A172 (cell line): ENCODE data around the gene XRN2. TPM values are rescaled to one million over a fixed set of nuclear protein-coding genes. Genes with fewer than 3 reads are reported as not detected.

ENCODE experiments used
- DNase-seq: peaks from one replicate; pipeline ENCODE4 v3.0.0-alpha.2; 2015; ENCODE audit warnings: low spot score
- total RNA-seq: library from RNA; depleted of rRNA; stranded (reverse); fragments of >200 nt; shearing (Covaris generic); gene quantifications from 2 replicates; pipeline ENCODE4 v1.2.3, GENCODE V29; 2014

The XRN2 gene
- total RNA-seq, 1 experiment from 2014 or later = 139 TPM

DNA sequence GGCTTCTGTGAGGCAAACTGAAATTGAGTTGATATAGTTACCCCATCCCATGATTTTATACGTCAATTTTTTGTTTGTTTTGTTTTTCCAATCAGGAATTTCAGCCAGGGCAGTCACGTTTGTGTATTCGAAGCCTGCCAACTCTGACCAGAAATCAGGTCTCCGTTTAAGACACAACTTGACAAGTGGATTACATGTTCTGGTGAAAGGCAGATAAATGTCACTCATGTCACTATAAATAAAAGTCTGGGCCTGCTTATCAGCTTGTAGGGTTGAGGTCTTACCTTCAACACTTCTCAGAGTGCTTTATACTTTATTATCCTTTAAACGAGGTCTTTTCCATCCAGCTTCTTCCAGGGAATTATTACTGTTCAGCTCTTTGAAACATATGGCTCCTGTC is 8.4 kb upstream of the XRN2 start:
- DNase-seq = no peak

GRCh38 chr20:21301940-21302663 is 1.0 kb upstream of the XRN2 start:
- DNase-seq = no peak

DNA sequence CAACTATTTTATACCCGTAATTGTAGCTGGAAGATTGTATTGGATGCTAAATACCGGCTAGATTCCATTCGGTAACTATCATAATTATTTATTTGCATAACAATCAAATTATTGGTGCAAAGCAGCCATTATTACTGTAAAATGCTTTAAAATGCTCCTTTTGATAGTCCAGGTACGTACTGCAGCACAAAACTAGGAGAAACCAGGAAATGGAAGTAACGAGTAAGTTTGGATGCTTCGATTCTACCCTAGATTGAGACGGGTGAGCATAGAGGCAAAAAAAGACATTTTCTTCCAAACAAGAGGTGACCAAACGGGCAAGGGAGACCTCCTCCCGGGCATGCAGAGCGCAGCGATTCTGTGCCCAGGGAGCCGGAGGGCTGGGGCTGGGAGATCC is 469 bp upstream of the XRN2 start:
- DNase-seq = no peak

GRCh38 chr20:21303872-21304586 is 898 bp downstream of the XRN2 start:
- DNase-seq = no peak

- no peak for DNase-seq
Measured at GRCh38 chr20:21308340-21308739, 5.2 kb downstream of the XRN2 start.

DNA sequence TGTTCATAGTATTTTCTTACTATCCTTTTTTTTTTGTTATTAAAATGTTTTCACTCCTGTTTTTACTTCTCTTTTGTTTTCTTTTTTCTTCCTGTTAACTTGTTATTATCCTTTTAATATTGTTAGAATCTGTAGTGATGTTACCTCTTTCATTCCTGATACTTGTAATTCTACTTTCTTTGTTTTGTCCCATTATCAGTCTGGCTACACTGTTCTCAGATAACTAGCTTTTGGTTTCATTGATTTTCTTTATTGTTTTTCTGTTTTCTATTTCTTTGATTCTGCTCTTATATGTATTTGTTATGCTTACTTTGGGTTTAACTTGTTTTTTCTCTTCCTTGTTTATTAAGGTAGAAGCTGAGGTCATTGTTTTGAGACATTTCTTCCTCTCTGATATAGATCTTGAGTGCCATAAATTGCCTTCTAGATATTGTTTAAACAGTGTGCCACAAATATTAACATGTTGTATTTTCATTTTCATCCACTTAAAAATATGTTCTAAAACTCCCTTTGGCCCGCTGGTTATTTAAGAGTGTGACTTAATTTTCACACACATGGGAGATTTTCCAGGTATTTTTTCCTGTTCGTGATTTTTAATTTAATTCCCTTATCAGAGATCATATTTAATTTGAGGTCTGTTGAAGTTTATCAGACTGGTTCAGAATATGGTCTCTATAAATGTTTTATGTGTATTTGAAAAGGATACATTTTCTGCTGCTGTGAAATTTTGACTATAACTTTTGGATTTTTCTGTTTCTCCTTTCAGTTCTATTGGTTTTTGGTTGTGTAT is 6.7 kb downstream of the XRN2 start:
- DNase-seq = no peak

DNA sequence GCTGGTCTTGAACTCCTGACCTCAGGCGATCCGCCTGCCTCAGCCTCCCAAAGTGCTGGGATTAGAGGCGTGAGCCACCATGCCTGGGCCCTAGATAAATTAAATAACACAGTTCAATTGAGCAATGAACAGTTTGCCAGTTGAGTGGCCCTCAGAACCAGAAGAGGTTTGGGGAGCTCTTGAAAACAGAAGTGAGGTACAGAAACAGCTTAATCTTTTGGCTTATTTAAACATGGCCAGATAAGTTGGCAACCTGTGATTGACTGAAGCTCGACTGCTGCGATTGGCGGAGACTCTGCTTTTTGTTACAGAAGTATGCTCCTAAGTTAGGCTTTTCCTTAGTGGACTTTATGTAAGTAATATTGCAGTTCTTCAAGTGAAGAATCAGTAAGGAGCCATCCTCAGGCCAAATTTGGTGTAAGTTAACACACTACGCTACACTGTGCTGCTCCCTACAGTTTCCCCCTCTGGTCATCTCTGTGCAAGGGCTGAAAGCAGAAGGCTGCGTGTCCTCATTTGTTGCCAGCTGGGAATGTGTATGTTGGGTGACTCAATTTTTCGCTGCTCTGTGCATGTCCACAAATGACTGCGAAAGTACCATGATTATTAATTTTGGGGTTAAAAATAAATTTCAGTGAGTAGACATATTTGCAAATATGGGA is 9.8 kb downstream of the XRN2 start:
- DNase-seq = no peak

- DNase-seq = peak; percentile 77
Measured at GRCh38 chr20:21315138-21315537, 12.0 kb downstream of the XRN2 start.

DNA sequence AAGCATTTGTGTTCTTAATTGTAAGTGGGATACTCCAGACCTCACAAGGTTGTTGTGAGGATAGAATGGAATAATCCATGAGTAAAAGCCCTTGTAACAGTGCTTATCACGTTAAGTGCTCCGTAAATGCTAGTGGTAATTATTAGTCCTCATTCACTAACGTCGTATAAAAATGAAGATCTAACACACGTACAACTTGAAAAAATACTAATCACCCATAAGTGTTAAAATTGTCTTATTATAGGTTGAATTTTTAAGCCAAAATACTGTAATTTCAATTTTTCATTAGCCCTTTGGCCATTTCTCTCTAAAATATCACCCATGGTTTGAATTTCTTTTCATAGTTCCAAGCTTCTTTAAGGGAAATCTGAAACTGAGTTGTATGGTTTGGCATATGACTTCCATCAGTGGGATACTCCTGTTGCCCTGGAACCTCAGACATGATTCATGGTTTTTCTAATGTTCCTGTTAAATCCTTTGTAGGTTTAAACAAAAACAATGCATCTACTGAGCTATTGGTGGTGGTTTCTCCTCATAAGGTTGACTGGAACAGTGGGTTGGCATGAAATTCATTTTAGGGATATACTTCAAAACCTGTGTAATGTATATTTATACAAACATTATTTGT is 19.1 kb downstream of the XRN2 start:
- no peak for DNase-seq

DNA sequence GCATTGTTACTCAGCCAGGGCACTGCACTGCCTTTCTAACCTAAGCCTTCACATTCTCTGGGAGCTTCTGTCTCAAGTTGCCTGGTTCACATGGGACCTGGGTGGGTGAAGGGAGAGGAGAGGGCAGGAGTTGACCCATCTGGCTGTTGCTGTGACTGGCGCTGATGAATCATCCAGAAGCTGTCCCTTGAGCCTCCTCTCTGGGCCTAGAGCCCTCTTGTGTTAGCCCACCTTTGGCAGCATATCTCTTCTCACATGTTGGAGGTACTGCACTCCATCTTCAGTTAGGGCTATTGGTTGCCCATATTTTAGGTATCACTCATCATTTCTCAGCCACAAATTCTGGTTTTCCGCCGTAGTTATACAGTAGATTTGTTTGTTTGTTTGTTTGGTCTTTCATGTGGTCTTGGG is 19.8 kb downstream of the XRN2 start:
- peak; percentile 8 for DNase-seq

- peak; percentile 68 for DNase-seq
Measured at GRCh38 chr20:21323640-21324039, 20.5 kb downstream of the XRN2 start.

- no peak for DNase-seq
Measured at GRCh38 chr20:21324126-21324525, 21.0 kb downstream of the XRN2 start.

- DNase-seq = no peak
Measured at GRCh38 chr20:21325296-21325695, 22.2 kb downstream of the XRN2 start.

DNA sequence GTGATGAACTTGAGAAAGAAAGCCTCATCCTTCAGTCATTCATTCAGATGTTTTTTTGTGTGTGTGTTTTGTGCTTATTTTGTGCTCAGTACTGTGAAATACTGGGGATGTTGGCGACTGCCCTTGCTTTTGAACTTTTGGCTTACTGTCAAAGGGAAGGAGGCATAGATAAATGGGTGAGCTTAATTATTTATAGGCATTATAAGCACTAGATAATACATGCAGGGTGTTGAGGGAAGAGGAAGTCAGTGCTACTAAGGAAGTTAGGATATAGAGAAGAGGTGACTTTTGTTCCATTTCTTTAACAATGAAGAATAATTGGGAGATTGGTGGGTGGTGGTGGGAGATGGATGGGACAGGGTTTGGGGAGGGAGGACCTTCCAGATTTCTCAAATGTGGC is 23.6 kb downstream of the XRN2 start:
- no peak for DNase-seq

- DNase-seq = no peak
Measured at GRCh38 chr20:21336455-21337151, 33.5 kb downstream of the XRN2 start.

- DNase-seq = no peak
Measured at GRCh38 chr20:21338291-21338690, 35.2 kb downstream of the XRN2 start.

GRCh38 chr20:21339499-21339898 is 36.4 kb downstream of the XRN2 start:
- no peak for DNase-seq

GRCh38 chr20:21340991-21341697 is 38.0 kb downstream of the XRN2 start:
- no peak for DNase-seq

DNA sequence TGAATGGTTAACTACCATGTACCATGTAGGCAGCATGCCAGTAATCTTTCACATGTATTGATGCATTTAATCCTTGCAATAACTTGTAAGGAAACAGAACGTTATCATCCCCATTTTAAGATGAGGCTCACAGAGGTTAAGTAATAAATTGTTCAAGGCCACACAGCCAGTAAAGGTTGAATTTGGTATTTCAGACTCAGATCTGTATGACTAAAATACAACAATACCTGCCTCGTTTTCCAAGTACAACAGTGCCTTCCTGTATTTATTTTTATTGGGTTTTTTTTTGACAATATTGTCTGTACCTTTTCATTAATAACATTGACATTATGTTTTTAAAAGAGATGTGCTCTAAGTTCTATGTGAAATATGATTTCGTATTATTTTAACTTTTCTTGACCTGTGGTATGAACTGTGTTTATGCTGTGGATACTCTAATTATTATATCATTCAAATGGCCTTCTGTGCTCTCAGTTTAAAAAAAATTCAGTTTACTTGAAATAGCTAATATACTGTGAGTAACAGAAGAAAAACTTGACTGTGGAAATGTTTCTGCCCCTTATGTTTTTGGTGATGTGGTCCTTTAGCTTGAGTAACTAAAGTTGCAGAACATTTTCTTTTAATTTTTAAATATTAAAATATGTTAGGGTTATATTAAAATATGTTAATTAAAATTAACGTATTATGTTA is 39.7 kb downstream of the XRN2 start:
- no peak for DNase-seq
